ENCODE measurements around the gene TP53BP1.
"Not testable (repeated sequence)": the region's sequence is repeated elsewhere in the genome, so short reads cannot be mapped to it uniquely, and the experiment has no call there.

The TP53BP1 gene

GRCh38 chr15:43406808-43407207 is 86.1 kb downstream of the TP53BP1 start:
- DNase-seq = no peak

- no peak for DNase-seq
Observed at GRCh38 chr15:43406189-43406588, 86.8 kb downstream of the TP53BP1 start.

GRCh38 chr15:43404130-43404529 is 88.8 kb downstream of the TP53BP1 start:
- DNase-seq = no peak

- DNase-seq = no peak
Observed at GRCh38 chr15:43403616-43404015, 89.3 kb downstream of the TP53BP1 start.

- no peak for DNase-seq
Observed at GRCh38 chr15:43402255-43402654, 90.7 kb downstream of the TP53BP1 start.

- not testable (repeated sequence) for DNase-seq
Observed at GRCh38 chr15:43393592-43393991, 99.4 kb downstream of the TP53BP1 start.

GRCh38 chr15:43390723-43391122 is 102.2 kb downstream of the TP53BP1 start:
- DNase-seq = no peak

GRCh38 chr15:43383070-43383469 is 109.9 kb downstream of the TP53BP1 start:
- DNase-seq = no peak

GRCh38 chr15:43382310-43382709 is 110.6 kb downstream of the TP53BP1 start:
- no peak for DNase-seq

GRCh38 chr15:43378601-43379000 is 114.4 kb downstream of the TP53BP1 start:
- no peak for DNase-seq

GRCh38 chr15:43376017-43376705 is 116.8 kb downstream of the TP53BP1 start:
- peak; percentile 57 for DNase-seq

GRCh38 chr15:43370975-43371974 is 121.7 kb downstream of the TP53BP1 start, which contains the start of the genes TUBGCP4 and ZSCAN29:
Gene TUBGCP4 (plus strand): TSS chr15:43371101. CDS start chr15:43371355, 254 bp downstream.
Gene ZSCAN29 (minus strand): TSS chr15:43371043. CDS start chr15:43369913, 1,130 bp downstream.
- DNase-seq = peak; percentile 93

- DNase-seq = peak; percentile 59
Observed at GRCh38 chr15:43370310-43370974, 122.5 kb downstream of the TP53BP1 start.

GRCh38 chr15:43361313-43361903 is 131.5 kb downstream of the TP53BP1 start:
- no peak for DNase-seq

- DNase-seq = no peak
Observed at GRCh38 chr15:43360821-43361220, 132.1 kb downstream of the TP53BP1 start.
